Measurements from ENCODE around the gene SP6.

SP6 gene

GRCh38 chr17:47815106-47815918, 35.7 kb downstream of the SP6 start:
- H3K9me3 ChIP-seq (ENCODE audit: insufficient read depth, low read length, severe bottlenecking), result no peaks in the 10 kb centered on the region
- no peak for ATAC-seq (ENCODE audit: insufficient read depth, low read depth)
- H3K27me3 ChIP-seq (ENCODE audit: insufficient read depth, low read length, poor library complexity), result no peaks in the 10 kb centered on the region
- no peak overlapping the region for H3K9ac ChIP-seq (ENCODE audit: low read depth, low read length)
- no peak for TF ChIP-seq CTCF (IDR thresholded peaks at IDR 0.05; ENCODE audit: borderline replicate concordance, extremely low read depth, low read length, poor library complexity, severe bottlenecking)
- no peak for TF ChIP-seq EZH2 (IDR thresholded peaks at IDR 0.05; ENCODE audit: borderline replicate concordance, low read depth, low read length, severe bottlenecking)
- no peak for DNase-seq
- H3K4me2 ChIP-seq (ENCODE audit: insufficient read depth, low read length), result no peak overlapping the region
- H3K27ac ChIP-seq (ENCODE audit: low read length), result no peak overlapping the region
- H3K4me1 ChIP-seq (ENCODE audit: insufficient read depth, low read length), result peaks cover 5% of the 10 kb centered on the region
- no peaks in the 10 kb centered on the region; the same call in 1 of the 2 replicates for H4K20me1 ChIP-seq (ENCODE audit: insufficient read depth, low read length)
- H3K36me3 ChIP-seq (ENCODE audit: insufficient read depth, low read length), result peaks cover 69% of the 10 kb centered on the region
- H2AFZ ChIP-seq (ENCODE audit: low read depth, low read length), result no peak overlapping the region
- H3K79me2 ChIP-seq (ENCODE audit: insufficient read depth, low read length), result peaks cover 4% of the 10 kb centered on the region; the same call in 1 of the 2 replicates
- no peak overlapping the region for H3K4me3 ChIP-seq (ENCODE audit: low read depth in 1 of 2, low read length in 2 of 2)

GRCh38 chr17:47813512-47814031, 37.4 kb downstream of the SP6 start:
- no peak for DNase-seq
- Histone ChIP-seq H3K36me3 (ENCODE audit: insufficient read depth, low read length) (peaks cover 73% of the 10 kb centered on the region), H3K9ac (ENCODE audit: low read depth, low read length) (no peak overlapping the region), H2AFZ (ENCODE audit: low read depth, low read length) (no peak overlapping the region), H3K27me3 (ENCODE audit: insufficient read depth, low read length, poor library complexity) (no peaks in the 10 kb centered on the region), H3K4me2 (ENCODE audit: insufficient read depth, low read length) (no peak overlapping the region), H3K79me2 (ENCODE audit: insufficient read depth, low read length) (no peaks in the 10 kb centered on the region), H4K20me1 (ENCODE audit: insufficient read depth, low read length) (no peaks in the 10 kb centered on the region; the same call in 1 of the 2 replicates), H3K4me3 (ENCODE audit: low read depth in 1 of 2, low read length in 2 of 2) (no peak overlapping the region), H3K4me1 (ENCODE audit: insufficient read depth, low read length) (no peaks in the 10 kb centered on the region), H3K9me3 (ENCODE audit: insufficient read depth, low read length, severe bottlenecking) (no peaks in the 10 kb centered on the region), H3K27ac (ENCODE audit: low read length) (no peak overlapping the region)
- no peak for TF ChIP-seq CTCF (IDR thresholded peaks at IDR 0.05; ENCODE audit: borderline replicate concordance, extremely low read depth, low read length, poor library complexity, severe bottlenecking)
- TF ChIP-seq EZH2 (IDR thresholded peaks at IDR 0.05; ENCODE audit: borderline replicate concordance, low read depth, low read length, severe bottlenecking), result no peak
- no peak for ATAC-seq (ENCODE audit: insufficient read depth, low read depth)

GRCh38 chr17:47813077-47813476, 37.9 kb downstream of the SP6 start:
- Histone ChIP-seq H3K36me3 (ENCODE audit: insufficient read depth, low read length) (peaks cover 73% of the 10 kb centered on the region), H3K27me3 (ENCODE audit: insufficient read depth, low read length, poor library complexity) (no peaks in the 10 kb centered on the region), H3K27ac (ENCODE audit: low read length) (no peak overlapping the region), H3K9me3 (ENCODE audit: insufficient read depth, low read length, severe bottlenecking) (no peaks in the 10 kb centered on the region), H3K79me2 (ENCODE audit: insufficient read depth, low read length) (no peaks in the 10 kb centered on the region), H3K4me2 (ENCODE audit: insufficient read depth, low read length) (no peak overlapping the region), H3K4me1 (ENCODE audit: insufficient read depth, low read length) (no peaks in the 10 kb centered on the region), H3K4me3 (ENCODE audit: low read depth in 1 of 2, low read length in 2 of 2) (no peak overlapping the region), H2AFZ (ENCODE audit: low read depth, low read length) (no peak overlapping the region), H4K20me1 (ENCODE audit: insufficient read depth, low read length) (no peaks in the 10 kb centered on the region; the same call in 1 of the 2 replicates), H3K9ac (ENCODE audit: low read depth, low read length) (no peak overlapping the region)
- DNase-seq, result no peak
- ATAC-seq (ENCODE audit: insufficient read depth, low read depth), result no peak
- TF ChIP-seq CTCF (IDR thresholded peaks at IDR 0.05; ENCODE audit: borderline replicate concordance, extremely low read depth, low read length, poor library complexity, severe bottlenecking), result no peak
- TF ChIP-seq EZH2 (IDR thresholded peaks at IDR 0.05; ENCODE audit: borderline replicate concordance, low read depth, low read length, severe bottlenecking), result no peak
